Mucosa of descending colon (tissue), 3 donors: ENCODE data around the gene SYT8. TPM values are rescaled to one million over a fixed set of nuclear protein-coding genes. Genes with fewer than 3 reads are reported as not detected.

Experiments
- ATAC-seq: fragments of 200-7000 bp; cut with Tn5 transposase; one replicate; pipeline ENCODE4 v1.9.1; 2020; ENCODE audit warnings: mild to moderate bottlenecking, moderate library complexity
- DNase-seq, 3 donors: peaks; one replicate each; pipeline ENCODE4 v3.0.0-alpha.2; 2020
- H3K36me3 ChIP-seq: fragments of 200-600 bp; one replicate; pipeline ENCODE4 v1.8.0; 2021; ENCODE audit warnings: low read depth, mild to moderate bottlenecking
- H3K4me1 ChIP-seq: fragments of 200-600 bp; one replicate; pipeline ENCODE4 v1.8.0; 2021; ENCODE audit warnings: low read depth, mild to moderate bottlenecking
- H3K4me3 ChIP-seq: fragments of 200-600 bp; one replicate; pipeline ENCODE4 v1.8.0; 2021; ENCODE audit warnings: mild to moderate bottlenecking
- H3K9me3 ChIP-seq: fragments of 200-600 bp; one replicate; pipeline ENCODE4 v1.8.0; 2021; ENCODE audit warnings: mild to moderate bottlenecking
- intact Hi-C, 2 donors: fragments of 100-400 bp; cut with DNase I in 1 of 2; cut with micrococcal nuclease in 1 of 2; formaldehyde crosslinking; loops; one replicate each; pipeline versions ENCODE4 v1.11.0 to v1.11.1; 2022; cut with DNase I, micrococcal nuclease
- total RNA-seq, 3 donors: library from RNA; stranded (reverse); fragmentation: NEBNext Ultra II Directional in 2 of 3; extraction: Animal tissue kit (Norgen Biotek cat#: 25700) in 2 of 3; gene quantifications; one replicate each; pipeline versions ENCODE4 v1.2.1 to v1.2.4, GENCODE V29; 2021 to 2023
- TF ChIP-seq, protein P1 (sequence below): fragments of 200-600 bp; IDR thresholded peaks from one replicate; pipeline ENCODE4 v1.8.0; 2022; ENCODE audit warnings: antibody characterized with exemption, mild to moderate bottlenecking
- donor health status: DM: no; HTN: no; CAD: no; lungs with moderate emphysema.
- donor health status: DM: no; HTN: no; CAD: no.
- donor health status: DM: no; HTN: yes; CAD: no.

Gene SYT8
- total RNA-seq, 3 donors from 2014 or later, result 0.98 to 2.4 (median 2.1) TPM

DNA sequence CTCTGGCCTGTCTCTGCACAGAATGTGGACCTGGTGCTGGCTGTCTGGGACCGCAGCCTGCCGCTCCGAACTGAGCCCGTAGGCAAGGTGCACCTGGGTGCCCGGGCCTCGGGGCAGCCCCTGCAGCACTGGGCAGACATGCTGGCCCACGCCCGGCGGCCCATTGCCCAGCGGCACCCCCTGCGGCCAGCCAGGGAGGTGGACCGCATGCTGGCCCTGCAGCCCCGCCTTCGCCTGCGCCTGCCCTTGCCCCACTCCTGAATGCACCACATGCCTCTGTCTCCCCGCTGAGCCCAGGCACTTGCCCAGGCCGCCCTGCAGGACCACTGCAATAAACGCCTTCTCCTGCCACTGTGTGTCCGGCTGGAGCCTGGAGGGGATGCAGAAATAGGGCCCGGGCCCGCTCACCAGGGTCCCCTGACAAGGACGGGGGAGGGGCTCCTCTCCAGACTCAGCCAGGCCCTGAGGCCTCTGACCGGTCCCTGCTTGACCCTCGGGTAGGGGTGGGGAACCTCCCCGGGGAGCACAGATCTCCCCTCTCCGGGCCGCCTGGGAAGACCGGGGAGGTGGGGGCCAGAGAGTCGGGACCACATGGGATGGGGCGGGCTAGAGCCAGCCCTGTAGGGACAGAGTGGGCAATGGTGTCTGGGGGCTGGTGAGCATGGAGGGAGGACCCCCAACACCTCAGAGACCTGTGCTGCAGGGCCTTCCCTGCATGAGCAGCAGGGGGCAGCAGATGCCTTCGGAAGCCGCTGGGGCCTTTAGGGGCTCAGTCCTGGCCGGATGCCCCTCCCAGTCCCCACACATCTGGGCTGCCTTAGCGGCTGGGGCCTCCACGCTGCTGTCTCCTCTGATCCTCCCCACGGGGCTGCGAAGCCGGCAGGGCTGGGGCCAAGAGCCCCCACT is 2.6 kb downstream of the SYT8 start:
- ATAC-seq (peak; percentile 21), DNase-seq (peak; percentile 76 to 85 (median 76))
- no peak overlapping the region for H3K4me3 ChIP-seq
- peaks cover 30% of the 10 kb centered on the region for H3K4me1 ChIP-seq
- H3K36me3 ChIP-seq, result no peaks in the 10 kb centered on the region
- intact Hi-C loops, result no loop called here
- H3K9me3 ChIP-seq, result no peaks in the 10 kb centered on the region
- TF ChIP-seq, protein P1, sequence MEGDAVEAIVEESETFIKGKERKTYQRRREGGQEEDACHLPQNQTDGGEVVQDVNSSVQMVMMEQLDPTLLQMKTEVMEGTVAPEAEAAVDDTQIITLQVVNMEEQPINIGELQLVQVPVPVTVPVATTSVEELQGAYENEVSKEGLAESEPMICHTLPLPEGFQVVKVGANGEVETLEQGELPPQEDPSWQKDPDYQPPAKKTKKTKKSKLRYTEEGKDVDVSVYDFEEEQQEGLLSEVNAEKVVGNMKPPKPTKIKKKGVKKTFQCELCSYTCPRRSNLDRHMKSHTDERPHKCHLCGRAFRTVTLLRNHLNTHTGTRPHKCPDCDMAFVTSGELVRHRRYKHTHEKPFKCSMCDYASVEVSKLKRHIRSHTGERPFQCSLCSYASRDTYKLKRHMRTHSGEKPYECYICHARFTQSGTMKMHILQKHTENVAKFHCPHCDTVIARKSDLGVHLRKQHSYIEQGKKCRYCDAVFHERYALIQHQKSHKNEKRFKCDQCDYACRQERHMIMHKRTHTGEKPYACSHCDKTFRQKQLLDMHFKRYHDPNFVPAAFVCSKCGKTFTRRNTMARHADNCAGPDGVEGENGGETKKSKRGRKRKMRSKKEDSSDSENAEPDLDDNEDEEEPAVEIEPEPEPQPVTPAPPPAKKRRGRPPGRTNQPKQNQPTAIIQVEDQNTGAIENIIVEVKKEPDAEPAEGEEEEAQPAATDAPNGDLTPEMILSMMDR, result peak; percentile 60

DNA sequence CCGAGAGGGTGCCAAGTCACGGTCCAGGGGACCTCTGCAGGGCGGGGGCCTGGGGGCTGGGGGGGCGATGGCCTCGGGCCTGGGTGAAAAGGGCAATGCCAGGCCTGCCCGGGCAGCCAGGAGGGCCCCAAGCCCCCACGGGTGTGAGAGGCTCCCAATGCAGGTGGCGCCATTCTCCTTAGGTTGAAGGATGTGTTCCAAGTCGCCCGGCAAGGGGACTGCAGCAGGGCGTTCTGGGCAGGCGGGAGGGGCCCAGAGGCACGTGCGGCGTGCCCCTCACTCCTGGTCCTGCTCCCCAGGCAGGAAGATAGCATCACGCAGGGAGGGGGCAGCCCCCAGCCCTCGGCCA is 3.3 kb downstream of the SYT8 start:
- Histone ChIP-seq H3K4me1 (peaks cover 25% of the 10 kb centered on the region), H3K36me3 (no peaks in the 10 kb centered on the region), H3K4me3 (no peak overlapping the region), H3K9me3 (no peaks in the 10 kb centered on the region)
- ATAC-seq (no peak), DNase-seq (no peak)
- intact Hi-C loops, result no loop called here
- TF ChIP-seq, protein P1, result no peak

DNA sequence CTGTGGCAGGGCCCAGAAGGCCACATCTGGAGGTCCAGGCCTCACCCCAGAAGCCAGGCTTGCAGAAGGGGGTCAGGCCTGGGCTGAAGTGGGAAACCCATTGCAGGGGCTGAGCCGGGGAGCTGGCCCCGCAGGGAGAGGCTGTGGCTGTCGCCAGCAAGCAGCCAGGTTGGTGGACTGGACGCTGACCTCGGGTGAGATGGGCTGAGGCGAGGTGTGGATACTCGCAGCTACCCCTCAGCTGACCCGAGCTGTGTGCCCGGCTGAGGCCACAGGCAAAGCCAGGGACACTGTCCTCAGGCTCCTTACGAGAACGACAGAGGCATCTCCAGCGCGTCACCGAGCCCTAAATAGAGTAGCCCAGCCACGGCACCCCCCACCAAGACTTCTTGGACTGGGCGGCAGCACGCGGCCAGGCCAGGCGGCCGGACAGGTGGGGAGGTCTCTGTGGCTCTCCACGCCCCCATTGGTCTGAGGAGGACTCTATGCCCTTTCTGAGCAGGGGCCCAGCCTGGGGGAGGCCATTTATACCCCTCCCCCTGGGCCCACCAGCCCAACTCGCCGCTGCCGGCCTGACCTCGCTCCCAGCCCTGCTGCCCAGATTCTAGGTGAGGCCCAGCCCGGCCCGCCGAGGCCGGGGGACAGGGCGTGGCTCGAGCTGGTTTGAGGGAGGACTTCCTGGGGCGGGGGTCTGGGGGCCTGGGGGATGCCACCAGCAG is 3.8 kb downstream of the SYT8 start, which contains the start of gene TNNI2:
Gene TNNI2 (plus strand): TSS at position 556 of the 719 bp plus-strand sequence. CDS start 716 bp downstream, outside the sequence.
- TF ChIP-seq, protein P1, result no peak
- H3K36me3 ChIP-seq, result no peaks in the 10 kb centered on the region
- ATAC-seq (no peak), DNase-seq (peak in 2 of 3 donors; percentile 35 to 60)
- no peaks in the 10 kb centered on the region for H3K9me3 ChIP-seq
- H3K4me3 ChIP-seq, result no peak within 1 kb of the TSS
- intact Hi-C loops, result no loop called here
- peaks cover 20% of the 10 kb centered on the region for H3K4me1 ChIP-seq

- TF ChIP-seq, protein P1, result no peak
- Histone ChIP-seq H3K36me3 (no peaks in the 10 kb centered on the region), H3K4me1 (peaks cover 13% of the 10 kb centered on the region), H3K9me3 (no peaks in the 10 kb centered on the region), H3K4me3 (no peak overlapping the region)
- no peak for ATAC-seq
- intact Hi-C loops, result no loop called here
- DNase-seq, result peak in 1 of 3 donors; percentile 19
Measured at GRCh38 chr11:1839204-1839923, 4.6 kb downstream of the SYT8 start.
